ENCODE measurements around the gene TBX4.

DNA sequence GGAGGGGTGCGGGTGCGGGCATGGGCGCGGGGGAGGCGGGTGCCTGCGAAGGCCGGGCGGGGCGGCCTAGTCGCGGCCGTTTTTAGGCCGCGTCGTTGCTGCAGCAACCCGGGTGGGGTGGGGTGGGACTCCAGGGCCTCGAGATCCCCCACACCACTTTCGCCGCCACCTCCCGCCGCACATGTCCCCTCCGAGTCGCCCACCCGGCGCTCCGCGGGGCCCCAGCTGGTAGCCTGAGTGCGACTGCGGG is 41.3 kb upstream of the TBX4 start:
- TF ChIP-seq, protein P1, sequence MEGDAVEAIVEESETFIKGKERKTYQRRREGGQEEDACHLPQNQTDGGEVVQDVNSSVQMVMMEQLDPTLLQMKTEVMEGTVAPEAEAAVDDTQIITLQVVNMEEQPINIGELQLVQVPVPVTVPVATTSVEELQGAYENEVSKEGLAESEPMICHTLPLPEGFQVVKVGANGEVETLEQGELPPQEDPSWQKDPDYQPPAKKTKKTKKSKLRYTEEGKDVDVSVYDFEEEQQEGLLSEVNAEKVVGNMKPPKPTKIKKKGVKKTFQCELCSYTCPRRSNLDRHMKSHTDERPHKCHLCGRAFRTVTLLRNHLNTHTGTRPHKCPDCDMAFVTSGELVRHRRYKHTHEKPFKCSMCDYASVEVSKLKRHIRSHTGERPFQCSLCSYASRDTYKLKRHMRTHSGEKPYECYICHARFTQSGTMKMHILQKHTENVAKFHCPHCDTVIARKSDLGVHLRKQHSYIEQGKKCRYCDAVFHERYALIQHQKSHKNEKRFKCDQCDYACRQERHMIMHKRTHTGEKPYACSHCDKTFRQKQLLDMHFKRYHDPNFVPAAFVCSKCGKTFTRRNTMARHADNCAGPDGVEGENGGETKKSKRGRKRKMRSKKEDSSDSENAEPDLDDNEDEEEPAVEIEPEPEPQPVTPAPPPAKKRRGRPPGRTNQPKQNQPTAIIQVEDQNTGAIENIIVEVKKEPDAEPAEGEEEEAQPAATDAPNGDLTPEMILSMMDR (IDR thresholded peaks at IDR 0.05; ENCODE audit: insufficient read depth, low read length, poor library complexity, severe bottlenecking): no peak
- no peak for TF ChIP-seq EZH2phosphoT487 (conservative IDR thresholded peaks at IDR 0.05; ENCODE audit: low read length)
